ENCODE data around the gene EIF2A.
"Not testable (repeated sequence)": the region's sequence is repeated elsewhere in the genome, so short reads cannot be mapped to it uniquely, and the experiment has no call there.

Gene EIF2A

DNA sequence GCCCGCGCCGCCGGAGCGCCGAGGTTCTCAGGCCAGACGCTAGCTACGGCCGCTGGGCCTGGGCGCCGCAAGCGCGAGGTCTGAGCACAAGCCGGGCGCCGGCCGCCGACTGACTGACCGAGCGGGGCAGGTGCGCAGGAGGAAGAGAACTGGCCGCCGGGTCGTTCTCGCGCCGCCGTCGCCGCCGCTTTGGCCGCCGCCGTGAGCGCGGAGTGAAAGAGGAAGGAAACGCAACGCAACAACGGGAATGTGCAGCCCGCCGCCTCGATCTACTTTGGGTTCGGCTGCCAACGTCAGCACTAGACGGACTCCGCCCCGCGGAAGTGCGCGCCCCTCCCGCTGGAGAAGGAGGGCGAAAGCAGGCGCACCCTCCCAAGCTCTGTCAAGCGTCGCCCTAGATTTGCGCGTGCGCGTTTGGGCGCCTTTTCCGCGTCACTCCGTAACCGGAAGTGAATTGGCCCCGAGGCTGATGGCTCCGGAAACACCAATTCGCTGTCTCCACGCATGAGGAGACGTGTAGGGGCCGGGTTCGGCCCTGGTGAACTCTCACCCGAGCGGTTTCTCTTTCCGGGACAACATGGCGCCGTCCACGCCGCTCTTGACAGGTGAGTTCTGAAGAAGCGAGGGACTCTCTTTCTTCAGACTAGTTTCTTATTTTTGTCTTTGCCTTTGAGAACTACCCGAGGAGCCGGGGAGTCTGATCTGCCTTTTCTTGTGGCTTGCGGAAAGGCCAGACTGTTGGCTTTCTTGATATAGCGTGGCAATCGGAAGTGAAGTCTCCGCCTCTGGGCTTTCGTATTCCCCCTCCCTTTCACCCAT is at the start of gene EIF2A, which contains the start of gene SERP1:
TSS of gene EIF2A (plus strand) at position 562 of the 819 bp plus-strand sequence. CDS start at position 578, 16 bp downstream.
TSS of gene SERP1 (minus strand) at position 271 of the 819 bp plus-strand sequence. CDS start 361 bp downstream, outside the sequence.
- peak; percentile 99 for DNase-seq

DNA sequence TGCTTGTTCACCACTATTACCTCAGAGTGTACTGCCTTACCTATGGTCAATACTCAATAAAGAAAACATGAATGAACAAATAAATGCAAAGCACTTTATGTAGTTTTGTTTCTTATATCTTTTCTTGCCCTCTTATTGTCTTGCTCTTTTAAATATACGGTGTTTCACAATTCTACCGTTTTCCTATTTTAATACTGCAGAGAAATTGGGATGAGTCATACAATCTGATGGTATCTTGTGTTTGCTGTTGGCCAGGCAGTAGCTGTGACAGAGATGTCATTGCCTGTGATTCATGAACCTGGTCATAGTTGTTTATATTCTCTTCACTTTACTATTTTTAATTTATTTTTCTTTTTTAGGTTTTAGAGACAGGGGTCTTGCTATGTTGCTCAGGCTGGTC is 48.6 kb upstream of the EIF2A start:
- no peak for DNase-seq

DNA sequence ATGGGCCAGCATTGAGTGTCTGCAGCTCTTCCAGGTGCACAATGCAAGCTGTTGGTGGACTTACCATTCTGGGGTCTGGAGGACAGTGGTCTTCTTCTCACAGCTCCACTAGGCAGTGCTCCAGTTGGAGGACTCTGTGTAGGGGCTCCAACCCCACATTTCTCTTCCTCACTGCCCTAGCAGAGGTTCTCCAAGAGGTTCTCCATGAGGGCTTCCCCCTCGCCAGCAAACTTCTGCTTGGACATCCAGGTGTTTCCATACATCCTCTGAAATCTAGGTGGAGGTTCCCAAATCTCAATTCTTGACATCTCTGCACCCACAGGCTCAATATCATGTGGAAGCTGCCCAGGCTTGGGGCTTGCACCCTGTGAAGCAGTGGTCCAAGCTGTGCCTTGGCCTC is 45.6 kb upstream of the EIF2A start:
- DNase-seq, result not testable (repeated sequence)

- DNase-seq, result no peak
Observed at GRCh38 chr3:150503402-150504099, 43.0 kb upstream of the EIF2A start.

GRCh38 chr3:150504483-150504882 is 42.1 kb upstream of the EIF2A start:
- no peak for DNase-seq

DNA sequence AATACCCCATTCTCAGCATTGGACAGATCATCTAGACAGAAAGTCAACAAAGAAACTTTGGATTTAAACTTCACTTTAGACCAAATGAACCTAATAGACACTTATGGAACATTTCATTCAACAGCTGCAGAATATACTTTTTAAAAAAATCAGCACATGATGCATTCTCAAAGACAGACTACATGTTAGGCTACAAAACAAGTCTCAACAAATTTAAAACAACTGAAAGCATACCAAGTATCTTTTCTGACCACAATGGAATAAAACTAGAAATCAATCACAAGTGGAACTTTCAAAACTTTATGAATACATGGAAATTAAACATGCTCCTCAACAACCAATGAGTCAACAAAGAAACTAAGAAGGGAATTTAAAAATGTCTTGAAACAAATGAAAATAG is 38.2 kb upstream of the EIF2A start:
- DNase-seq, result no peak

DNA sequence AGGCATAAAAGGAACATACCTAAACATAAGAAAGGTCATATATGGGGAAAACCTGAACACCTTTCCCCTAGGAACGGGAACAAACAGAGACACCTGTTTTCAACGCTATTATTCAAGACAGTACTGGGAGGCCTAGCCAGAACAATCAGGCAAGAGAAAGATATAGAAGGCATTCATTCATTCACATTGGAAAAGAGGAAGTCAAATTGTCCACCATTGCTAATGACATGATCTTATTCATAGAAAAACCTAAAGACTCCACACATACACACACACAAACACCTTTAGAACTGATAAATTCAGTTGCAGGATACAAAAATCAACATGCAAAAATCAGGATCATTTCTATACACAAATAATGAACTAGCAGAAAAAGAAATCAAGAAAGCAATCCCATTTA is 36.8 kb upstream of the EIF2A start:
- DNase-seq, result no peak

GRCh38 chr3:150511122-150511821 is 35.3 kb upstream of the EIF2A start:
- DNase-seq, result no peak

- DNase-seq, result no peak
Observed at GRCh38 chr3:150515210-150515609, 31.4 kb upstream of the EIF2A start.

GRCh38 chr3:150519026-150519425 is 27.6 kb upstream of the EIF2A start:
- DNase-seq, result no peak

GRCh38 chr3:150520408-150520807 is 26.2 kb upstream of the EIF2A start:
- DNase-seq, result no peak

GRCh38 chr3:150521463-150521862 is 25.1 kb upstream of the EIF2A start:
- DNase-seq, result no peak

DNA sequence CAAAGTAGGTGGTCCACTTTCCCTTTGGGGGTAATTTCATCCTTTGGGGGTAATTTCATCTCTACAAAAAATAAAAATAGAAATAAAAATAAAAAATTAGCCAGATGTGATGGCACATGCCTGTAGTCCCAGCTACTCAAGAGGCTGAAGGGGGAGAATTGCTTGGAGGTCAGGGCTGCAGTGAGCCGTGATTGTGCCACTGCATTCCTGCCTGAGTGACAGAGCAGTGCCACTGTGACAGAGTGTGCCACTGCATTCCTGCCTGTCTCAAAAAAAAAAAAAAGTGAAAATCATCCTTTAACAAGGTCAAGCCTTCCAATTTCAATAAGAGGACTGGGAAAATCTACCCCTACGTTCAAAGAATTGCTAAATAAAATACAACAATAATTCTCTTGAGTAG is 23.0 kb upstream of the EIF2A start:
- no peak for DNase-seq

- no peak for DNase-seq
Observed at GRCh38 chr3:150527464-150528255, 18.9 kb upstream of the EIF2A start.

GRCh38 chr3:150528354-150528797 is 18.2 kb upstream of the EIF2A start:
- DNase-seq, result no peak

DNA sequence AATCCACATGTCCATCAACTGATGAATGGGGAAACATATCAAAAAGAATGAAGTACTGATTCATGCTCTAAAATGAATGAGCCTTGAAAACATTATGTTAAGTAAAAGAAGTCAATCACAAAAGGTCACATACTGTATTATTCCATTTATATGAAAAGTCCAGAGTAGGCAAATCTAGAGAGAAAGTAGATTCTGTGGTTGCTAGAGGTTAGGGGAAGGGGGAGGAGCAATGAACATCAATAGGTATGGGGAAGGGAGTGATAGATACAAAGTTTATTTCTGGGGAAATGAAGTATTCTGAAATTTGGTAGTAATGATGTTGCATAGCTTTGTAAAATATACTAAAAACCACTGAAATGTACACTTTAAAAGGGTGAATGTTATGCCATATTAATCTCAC is 14.8 kb upstream of the EIF2A start:
- DNase-seq, result no peak

GRCh38 chr3:150535204-150535603 is 11.4 kb upstream of the EIF2A start:
- no peak for DNase-seq

DNA sequence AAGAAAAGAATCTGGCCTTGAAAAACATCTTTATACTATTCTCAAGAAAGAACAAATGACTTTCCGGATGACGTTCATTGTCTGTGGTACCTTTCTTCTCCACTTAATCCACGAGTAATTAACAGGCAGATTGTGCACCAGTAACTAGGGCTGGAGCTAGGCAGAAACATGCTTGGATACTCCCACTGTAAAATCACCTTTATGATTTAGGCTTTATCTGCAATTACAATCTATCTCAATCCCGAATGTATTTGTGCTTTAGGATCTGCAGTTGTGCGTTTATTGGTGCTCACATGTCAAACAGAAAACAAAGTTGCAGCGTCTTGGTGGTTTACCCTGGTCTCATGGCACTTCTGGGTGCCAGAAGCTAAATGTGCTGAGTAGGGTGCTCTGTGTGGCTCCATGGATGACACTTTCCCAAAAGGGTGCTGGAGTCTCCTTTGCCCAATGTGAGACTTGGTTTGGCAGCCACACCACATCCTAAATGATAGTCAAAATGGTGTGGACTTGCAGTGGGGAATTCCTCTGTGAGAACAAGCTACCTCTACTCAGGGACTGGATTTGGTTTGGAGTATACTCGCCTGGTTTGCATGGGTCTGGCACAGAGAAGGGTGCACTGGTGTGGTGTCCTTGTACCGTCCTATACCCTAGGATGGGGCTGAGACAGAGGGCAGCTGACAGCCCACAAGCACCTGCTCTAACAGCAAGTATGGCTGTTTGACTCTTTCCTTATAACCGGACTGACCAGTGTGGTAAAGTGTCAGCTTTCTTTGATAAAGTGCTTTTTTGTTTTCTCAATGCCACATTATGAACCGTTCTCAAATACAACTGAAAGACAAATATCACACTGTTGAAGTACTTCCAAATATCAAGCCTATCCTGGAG is 8.0 kb upstream of the EIF2A start:
- DNase-seq, result no peak

DNA sequence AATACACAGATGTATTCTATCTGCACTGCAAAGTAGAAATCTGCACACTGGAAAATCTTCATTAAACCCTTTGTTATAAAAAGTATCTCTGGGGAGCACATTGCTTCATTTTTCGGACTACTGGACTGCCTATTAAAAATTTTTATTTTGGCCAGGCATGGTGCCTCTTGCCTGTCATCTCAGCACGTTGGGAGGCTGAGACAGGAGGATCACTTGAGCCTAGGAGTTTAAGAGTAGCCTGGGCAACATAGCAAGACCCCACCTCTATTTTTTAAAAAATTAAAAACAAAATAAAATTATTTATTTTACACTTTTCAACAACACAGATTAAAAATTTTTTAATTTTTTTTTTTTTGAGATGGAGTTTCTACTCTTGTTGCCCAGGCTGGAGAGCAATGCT is 6.3 kb upstream of the EIF2A start:
- DNase-seq, result no peak

- DNase-seq, result no peak
Observed at GRCh38 chr3:150540991-150541390, 5.6 kb upstream of the EIF2A start.

DNA sequence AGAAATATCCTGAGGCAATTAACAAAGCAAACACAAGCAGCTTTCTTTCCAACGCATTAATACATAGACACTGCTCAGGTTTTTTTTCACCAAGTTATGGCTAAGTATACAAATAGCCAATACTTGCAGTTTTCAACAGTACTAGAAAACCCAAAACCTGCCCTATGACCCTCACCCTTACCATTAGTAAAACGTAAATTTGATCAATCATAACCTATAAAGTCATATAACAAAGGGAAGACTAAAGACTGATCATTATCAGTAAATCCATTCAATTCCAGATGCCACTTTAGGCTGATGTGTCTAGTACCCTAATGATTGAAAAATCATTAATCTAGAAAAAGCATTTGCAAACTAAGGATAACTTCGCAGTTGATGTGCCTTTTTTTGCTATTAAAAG is 3.5 kb upstream of the EIF2A start:
- DNase-seq, result no peak

DNA sequence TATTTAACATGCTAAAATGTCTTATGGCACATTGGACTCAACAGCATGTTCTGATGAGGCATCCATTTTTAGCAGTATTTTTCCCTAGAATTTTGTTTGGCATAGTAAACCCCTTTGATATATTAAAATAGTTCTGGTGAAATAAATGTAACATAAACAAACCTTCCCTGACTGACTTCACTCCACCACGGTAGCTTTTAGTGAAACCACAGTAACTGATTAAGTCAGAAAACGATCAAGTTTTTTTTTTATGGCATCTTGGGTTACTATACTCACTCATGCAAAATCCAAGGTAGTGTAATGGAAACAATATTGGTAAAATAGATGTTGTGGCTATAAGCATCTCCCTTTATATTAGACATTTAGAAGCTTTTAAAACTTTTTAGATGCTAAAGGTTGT is 3.1 kb upstream of the EIF2A start:
- DNase-seq, result no peak
